Glomerular endothelial cell (primary cell): ENCODE data around the gene CENATAC. TPM values are rescaled to one million over a fixed set of nuclear protein-coding genes. Genes with fewer than 3 reads are reported as not detected.
"Not testable (repeated sequence)": the region's sequence is repeated elsewhere in the genome, so short reads cannot be mapped to it uniquely, and the experiment has no call there.

ENCODE experiments used
- DNase-seq: peaks from one replicate; pipeline ENCODE4 v3.0.0-alpha.2; 2011; ENCODE audit warnings: low read depth, low spot score; ENCODE audit errors: extremely low read depth
- total RNA-seq: library from RNA; depleted of rRNA; stranded (reverse); fragments of >200 nt; gene quantifications from 2 replicates; pipeline ENCODE4 v1.2.3, GENCODE V29; 2015

CENATAC gene, protein sequence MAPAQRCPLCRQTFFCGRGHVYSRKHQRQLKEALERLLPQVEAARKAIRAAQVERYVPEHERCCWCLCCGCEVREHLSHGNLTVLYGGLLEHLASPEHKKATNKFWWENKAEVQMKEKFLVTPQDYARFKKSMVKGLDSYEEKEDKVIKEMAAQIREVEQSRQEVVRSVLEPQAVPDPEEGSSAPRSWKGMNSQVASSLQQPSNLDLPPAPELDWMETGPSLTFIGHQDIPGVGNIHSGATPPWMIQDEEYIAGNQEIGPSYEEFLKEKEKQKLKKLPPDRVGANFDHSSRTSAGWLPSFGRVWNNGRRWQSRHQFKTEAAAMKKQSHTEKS
- 6.4 and 16.6 TPM in 2 replicates for total RNA-seq

DNA sequence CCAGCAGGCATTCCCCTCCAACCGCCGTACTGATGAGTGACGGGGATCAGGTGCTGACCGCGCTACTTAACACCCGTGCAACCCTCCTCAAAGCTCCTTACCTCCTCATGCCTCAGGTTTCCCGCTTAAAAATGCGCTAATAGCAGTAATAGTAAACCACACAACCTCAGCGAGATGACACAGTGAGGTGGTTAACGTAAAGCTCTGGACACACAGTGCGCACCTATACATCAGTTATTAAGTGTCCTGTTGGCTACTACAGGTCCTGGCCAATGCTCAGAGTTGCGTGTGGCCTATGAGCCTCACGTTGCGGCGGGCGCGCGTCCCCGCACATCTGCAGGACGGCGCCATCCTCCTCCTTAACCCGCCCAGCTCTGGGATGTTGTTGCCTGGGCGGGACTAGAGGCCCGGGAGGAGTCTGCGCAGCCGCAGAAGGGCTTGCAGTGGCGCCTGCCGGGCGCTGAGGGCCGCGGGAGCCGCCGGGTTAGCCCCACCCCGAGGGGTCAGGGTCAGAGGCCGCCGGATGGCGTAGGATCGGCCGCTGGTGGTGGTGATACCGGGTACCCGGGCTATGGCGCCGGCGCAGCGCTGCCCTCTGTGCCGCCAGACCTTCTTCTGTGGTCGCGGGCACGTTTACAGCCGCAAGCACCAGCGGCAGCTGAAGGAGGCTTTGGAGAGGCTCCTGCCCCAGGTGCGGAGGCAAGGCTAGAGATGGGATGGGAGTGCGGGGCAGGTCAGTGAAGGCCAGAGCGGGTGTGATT, at the start of gene CENATAC:
Gene CENATAC (plus strand): TSS at position 512 of the 761 bp plus-strand sequence. CDS start 60 bp downstream, at position 572.
- DNase-seq: no peak

DNA sequence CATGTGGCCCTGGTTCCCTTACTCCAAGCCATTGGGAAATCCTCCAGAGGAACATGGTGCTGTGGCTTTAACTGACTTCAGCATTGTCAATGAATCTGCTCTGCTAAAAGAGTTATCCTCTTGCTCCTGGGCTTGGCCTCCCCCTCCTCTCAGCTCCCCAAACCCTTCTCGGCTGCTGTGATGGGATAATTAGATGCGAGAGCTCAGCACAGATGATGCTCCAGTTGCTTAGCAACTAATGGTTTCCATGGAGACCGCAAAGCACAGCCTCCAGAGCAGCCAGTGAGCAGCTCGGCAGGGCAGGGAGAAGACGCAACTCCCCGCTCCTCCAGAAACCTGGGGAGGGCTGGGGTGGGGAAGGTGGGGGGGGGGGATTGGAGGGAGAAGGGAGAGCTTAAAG, 44.7 kb upstream of the CENATAC start:
- DNase-seq: no peak

DNA sequence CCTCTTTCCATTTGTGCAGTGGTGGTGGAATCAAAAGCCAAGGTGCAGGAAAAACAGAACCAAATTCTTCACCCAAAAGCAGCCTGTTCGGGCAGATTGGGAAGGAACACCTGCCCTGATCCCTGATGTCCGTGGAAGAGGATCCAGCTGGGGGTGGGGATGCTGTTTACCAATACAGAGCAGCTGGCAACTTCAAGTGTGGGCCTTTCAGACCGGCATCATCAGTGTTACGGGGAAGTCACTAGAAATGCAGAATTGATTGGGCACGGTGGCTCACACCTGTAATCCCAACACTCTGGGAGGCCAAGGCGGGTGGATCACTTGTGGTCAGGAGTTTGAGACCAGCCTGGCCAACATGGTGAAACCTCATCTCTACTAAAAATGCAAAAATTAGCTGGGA, 44.0 kb upstream of the CENATAC start:
- DNase-seq: not testable (repeated sequence)

DNA sequence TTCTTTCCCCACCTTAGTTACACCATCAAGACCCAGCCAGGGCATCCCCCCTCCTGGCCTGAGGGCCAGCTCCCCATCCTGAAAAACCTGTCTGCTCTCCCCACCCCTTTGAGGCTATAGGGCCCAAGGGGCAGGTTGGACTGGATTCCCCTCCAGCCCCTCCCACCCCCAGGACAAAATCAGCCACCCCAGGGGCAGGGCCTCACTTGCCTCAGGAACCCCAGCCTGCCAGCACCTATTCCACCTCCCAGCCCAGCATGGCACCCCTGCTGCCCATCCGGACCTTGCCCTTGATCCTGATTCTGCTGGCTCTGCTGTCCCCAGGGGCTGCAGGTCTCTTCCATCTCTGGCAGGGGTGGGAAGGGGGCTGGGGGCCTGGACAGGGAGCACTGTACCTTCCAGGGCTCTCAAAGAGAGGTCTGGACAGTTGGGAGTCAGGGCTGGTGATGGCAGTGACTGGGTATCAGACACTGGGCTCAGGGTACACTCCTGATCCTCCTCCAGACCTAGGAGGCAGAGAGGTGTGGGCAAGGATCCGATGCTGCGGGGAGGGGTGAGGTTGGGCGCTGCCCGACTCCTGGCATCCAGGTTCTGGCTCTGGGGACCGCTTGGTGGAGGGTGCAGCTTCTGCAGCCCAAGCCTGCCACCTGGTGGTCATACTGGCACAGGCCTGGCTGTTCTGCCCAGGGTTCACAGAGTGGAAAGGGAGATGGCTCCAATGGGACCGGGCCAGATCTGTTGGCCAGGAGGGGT, 41.7 kb upstream of the CENATAC start, which contains the start of gene UPK2:
Gene UPK2 (plus strand): TSS at position 205 of the 753 bp plus-strand sequence. CDS start 53 bp downstream, at position 258.
- DNase-seq: peak; percentile 23

DNA sequence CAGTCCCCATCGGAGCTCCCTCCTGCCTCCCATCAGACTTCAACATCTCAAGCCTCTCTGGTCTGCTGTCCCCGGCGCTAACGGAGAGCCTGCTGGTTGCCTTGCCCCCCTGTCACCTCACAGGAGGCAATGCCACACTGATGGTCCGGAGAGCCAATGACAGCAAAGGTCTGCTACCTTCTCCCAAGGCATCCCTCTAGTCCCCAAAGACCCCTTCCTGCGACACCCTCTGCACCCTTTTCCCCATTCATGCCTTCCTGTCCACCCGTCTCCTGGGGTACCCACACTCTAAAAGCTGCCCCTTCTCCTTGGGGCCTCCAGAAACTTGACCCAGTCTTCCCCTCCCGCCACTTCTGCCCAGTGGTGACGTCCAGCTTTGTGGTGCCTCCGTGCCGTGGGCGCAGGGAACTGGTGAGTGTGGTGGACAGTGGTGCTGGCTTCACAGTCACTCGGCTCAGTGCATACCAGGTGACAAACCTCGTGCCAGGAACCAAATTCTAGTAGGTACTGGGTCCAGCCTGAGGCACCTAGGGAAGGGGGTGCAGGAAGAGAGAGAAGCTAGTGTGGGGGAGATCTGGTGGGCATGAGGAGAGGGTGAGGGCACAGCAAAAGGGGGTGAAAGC, 41.0 kb upstream of the CENATAC start:
- no peak for DNase-seq

DNA sequence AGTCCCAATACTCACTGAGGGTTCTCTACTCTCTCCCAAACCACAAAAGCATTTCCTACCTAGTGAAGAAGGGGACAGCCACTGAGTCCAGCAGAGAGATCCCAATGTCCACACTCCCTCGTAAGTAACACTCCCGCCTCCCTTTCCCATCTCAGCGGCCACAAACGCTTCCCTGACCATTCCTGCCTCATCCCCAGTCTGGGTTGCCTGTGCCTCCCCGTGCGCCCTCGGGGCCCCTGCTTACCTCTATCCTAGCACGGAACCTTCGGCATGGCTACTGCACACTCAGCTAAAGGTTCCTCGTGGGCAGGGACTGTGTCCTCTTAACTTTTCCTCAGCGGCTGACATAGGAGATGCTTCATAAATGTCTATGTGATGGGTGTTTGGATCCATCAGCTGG, 40.4 kb upstream of the CENATAC start:
- DNase-seq: no peak

DNA sequence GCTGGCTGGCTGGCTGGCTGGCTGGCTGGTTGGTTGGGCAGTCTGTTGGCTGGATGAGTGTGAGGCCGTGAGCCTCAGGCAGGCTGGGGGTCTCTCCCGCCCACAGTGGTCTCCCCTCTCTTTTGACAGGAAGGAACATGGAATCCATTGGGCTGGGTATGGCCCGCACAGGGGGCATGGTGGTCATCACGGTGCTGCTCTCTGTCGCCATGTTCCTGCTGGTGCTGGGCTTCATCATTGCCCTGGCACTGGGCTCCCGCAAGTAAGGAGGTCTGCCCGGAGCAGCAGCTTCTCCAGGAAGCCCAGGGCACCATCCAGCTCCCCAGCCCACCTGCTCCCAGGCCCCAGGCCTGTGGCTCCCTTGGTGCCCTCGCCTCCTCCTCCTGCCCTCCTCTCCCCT, 40.0 kb upstream of the CENATAC start:
- DNase-seq: no peak

DNA sequence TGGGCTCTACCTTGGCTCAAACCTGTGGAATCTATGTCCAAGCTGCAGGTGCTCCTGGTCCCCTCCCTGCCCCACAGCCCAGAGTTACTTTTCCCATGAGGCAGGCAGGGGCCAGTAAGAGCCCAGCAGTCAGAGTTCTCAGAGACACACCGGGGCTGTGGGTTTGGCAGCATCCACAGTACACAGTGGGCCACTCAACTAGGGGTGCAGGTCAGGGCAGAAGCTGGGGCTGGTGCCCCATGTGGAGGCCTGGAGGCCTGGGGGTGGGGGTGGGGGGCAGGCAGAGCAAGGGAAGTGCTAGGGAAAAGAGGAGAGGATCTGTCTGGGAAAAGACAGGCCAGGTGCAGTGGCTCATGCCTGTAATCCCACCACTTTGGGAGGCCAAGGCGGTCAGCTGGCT, 39.4 kb upstream of the CENATAC start:
- no peak for DNase-seq

DNA sequence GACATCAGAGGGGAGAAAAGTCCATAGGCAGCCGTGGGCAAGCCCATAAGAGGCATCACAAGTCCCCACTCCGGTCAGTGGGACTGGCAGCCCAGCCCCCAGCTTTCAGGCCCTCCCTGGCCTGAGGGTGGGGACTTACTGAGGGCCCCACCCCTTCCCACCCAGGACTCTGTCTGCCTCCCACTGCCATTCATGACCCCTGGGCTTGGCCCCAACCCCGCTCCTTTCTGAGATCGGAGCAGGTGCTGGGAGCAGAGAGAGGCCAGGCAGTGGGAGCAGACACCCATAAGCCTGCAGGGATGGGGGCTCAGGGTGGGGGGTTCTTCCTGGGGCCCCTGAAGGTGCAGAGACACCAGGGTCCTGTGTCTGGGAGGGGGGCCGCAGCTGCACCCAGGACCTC, 36.7 kb upstream of the CENATAC start:
- no peak for DNase-seq

DNA sequence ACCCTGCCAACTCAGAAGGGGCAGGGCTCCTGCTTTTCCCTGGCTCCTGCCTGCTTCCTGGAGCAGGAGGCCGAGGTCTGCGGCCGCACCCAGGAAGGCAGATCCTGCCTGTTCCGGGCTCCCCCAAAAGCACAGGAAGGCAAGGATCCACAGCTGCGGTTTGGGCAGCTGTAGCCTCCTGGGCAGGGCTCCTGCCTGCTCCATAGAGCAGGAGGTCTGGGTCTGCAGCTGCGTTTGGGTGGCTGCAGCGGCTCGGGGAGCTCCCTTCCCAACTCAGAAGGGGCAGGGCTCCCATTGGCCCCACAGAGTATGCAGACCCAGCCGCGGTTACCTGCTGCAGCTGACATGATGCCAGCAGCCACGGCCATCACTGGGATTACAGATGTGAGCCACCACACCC, 36.3 kb upstream of the CENATAC start:
- DNase-seq: no peak

DNA sequence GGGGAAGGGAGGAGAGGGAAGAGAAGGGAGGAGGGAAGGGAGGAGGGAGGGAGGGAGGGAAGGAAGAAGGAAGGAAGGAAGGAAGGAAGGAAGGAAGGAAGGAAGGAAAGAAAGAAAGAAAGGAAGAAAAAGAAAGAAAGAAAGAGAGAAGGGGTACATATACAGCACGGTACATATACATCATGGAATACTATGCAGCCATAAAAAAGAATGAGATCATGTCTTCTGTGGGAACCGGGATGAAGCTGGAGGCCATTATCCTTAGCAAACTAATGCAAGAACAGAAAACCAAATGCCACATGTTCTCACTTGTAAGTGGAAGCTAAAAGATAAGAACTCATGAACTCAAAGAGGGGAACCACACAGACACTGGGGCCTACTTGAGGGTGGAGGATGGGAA, 28.4 kb upstream of the CENATAC start:
- not testable (repeated sequence) for DNase-seq

DNA sequence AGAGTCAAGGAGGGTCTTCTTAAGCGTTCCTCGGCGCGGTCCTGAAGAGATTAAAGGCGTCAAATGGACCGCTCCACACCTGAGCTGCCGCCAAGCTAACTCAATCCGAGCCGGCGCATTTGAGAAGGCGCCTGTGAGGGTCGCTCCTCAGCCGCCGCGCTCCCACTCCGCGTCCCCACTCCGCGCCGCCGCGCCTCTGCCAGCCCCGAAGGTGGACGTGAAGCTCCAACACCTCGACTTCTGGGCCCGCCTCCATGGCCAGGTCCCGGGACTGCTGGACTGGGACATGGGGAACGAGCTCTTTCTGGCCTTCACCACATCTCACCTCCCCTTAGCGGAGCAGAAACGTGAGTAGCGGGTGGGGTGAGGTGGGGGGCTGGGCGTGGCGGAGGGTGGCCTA, 26.3 kb upstream of the CENATAC start, which contains the start of gene FOXR1:
Gene FOXR1 (plus strand): TSS at position 116 of the 400 bp plus-strand sequence. CDS start 171 bp downstream, at position 287.
- no peak for DNase-seq

DNA sequence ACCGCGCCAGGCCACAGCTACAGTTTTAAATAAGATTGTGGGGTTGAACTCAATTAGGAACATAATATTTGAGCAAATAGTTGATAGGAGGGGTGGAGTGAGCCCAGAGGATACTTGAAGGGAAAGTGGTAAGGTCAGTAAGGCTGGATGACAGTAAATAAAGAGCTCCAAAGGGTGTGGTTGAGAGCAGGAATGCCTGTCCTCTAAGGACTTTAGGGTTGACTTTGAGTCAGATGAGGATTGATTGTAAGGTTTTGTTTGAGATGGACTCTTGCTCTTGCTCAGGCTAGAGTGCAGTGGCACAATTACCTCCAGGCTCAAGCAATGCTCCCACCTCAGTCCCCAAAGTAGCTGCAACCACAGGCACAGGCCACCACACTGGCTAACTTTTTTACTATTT, 24.0 kb upstream of the CENATAC start:
- no peak for DNase-seq

DNA sequence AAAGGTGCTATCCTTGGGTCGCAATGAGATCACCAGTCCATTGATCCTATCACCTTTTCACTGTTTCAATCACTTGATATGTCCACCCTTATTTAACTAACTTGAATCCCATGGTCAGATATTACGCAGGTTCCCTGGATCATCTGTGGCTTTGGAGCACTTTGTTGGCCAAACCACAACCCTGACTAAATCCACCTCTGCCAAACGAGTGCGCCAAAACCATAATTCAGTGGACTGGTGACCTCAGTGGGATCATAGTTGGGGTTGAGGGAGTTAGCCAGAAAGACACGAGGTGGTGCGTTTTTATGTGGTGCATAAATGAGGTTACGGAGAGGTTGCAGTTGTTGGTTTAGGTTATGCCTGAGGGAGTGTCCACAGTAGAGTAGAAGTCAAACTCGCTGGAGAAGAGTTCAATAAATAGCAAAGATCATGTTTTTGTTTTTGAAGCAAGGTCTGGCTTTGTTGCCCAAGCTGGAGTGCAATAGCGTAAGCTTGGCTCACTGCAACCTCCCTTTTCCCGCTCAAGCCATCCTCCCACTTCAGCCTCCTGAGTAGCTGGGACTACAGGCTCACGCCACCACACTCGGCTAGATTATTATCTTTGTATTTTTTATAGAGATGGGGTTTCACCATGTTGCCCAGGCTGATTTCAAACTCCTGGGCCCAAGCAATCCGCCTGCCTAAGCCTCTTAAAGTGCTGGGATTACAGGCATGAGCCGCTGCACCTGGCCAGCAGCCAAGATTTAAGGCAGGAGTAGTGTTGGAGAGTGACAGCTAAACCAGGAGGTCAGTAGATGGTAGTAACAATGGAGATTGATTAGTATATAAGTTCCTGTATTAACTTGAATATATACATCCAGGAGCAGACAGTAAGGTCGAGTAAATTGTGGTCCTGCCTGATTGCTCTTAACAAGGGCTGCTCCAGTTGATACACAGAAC, 21.9 kb upstream of the CENATAC start:
- DNase-seq: no peak

DNA sequence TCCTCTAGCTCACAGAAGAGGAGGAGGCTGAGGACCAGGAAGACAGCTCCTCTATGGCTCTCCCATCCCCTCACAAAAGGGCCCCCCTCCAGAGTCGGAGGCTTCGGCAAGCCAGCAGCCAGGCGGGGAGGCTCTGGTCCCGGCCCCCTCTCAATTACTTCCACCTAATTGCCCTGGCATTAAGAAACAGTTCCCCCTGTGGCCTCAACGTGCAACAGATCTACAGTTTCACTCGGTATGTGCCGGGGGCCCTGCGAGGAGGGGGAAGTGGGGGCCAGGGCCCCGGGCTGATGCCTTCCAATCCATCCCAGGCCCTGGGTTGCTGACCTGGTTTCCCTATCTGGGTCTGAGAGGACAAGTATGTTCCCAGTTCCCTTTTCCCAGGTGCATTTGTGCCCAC, 18.5 kb upstream of the CENATAC start:
- no peak for DNase-seq

DNA sequence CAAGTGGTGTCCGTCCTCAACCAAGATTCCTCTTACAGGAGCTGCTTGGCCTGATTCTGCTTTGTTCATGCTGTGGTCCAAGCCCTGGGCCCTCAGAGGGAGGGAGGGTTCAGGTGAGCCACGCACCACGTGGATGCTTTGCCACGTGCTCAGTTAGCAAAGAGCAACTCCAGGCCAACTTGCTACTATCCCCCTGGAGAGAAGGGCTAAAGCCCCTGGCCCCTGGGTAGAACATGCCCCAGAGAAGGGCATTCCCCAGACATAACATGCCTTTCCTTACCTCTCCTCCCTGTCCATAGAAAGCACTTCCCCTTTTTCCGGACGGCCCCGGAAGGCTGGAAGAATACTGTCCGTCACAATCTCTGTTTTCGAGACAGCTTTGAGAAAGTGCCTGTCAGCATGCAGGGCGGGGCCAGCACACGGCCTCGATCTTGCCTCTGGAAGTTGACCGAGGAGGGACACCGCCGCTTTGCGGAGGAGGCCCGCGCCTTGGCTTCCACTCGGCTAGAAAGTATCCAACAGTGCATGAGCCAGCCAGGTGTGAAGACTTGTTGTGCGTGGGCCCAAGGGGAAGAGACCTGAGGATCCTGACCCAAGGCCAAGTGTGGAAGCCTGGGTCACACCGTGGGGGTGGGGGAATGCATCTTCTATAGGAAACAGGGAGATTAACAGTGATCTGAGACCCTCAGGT, 17.6 kb upstream of the CENATAC start:
- DNase-seq: no peak

DNA sequence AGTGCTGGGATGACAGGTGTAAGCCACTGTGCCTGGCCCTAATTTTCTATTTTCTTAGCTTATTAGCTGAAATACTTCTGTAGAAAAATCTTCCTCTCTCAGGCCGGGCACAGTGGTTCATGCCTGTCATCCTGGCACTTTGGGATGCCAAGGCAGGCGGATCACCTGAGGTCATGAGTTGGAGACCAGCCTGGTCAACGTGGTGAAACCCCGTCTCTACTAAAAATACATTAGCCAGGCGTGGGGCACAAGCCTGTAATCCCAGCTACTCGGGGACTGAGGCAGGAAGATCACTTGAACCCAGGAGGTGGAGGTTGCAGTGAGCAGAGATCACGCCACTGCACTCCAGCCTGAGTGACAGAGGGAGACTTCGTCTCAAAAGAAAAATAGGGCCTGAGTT, 13.6 kb upstream of the CENATAC start:
- not testable (repeated sequence) for DNase-seq

DNA sequence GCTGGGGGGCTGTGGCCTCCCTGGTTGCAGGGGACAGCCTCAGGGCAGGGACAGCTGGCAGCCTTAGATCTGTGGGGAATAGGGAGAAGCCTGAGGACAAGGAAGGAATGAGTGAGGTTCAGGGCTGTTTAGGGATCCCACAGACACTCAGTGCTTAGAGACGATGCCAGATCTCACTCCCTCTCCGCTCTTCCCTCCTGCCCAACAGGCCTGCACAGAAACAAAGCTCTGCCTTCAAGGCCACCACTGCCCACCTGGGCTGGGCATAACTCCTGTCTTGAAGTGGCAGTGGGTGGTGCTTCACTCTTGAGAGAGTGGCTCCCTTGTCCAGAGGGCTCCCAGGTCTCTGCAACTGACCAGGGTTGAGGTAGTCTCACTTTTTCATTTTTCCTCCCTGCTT, 13.1 kb upstream of the CENATAC start:
- DNase-seq: no peak

DNA sequence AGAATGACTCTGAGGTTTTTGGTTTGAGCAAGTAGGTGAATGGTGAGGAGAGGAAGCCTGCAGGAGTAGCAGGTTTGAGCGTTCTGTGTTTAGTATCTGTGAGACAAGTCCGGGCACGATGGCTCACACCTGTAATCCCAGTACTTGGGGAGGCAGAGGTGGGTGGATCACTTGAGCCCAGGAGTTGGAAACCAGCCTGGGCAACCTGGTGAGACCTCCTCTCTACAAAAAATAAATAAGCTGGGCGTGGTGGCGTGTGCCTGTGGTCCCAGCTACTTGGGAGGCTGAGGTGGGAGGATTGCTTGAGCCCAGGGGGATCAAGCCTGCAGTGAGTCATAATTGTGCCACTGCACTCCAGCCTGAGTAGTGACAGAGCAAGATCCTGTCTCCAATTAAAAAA, 9.7 kb upstream of the CENATAC start:
- no peak for DNase-seq
